Measurements from ENCODE around the gene SPINT3.

DNA sequence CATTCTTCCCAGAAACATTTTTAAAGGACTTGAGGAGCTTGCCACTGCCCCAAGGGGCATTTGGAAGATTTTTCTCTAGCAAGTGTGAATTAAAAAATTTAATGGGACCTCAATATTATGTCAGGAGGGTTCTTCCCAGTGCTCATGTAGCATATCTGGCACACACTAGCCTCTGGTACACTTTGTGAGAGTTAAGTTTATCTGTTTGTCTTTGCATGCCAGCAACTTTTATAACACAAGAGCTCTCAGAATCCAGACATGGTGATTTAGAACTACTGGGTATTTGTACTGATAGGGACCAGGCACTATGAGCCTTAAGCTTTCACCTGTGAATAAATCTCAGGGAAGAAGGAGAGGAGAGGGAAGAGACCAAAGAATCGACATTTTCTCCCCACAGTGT lies 12.9 kb downstream of the SPINT3 start:
- TF ChIP-seq, protein P1, sequence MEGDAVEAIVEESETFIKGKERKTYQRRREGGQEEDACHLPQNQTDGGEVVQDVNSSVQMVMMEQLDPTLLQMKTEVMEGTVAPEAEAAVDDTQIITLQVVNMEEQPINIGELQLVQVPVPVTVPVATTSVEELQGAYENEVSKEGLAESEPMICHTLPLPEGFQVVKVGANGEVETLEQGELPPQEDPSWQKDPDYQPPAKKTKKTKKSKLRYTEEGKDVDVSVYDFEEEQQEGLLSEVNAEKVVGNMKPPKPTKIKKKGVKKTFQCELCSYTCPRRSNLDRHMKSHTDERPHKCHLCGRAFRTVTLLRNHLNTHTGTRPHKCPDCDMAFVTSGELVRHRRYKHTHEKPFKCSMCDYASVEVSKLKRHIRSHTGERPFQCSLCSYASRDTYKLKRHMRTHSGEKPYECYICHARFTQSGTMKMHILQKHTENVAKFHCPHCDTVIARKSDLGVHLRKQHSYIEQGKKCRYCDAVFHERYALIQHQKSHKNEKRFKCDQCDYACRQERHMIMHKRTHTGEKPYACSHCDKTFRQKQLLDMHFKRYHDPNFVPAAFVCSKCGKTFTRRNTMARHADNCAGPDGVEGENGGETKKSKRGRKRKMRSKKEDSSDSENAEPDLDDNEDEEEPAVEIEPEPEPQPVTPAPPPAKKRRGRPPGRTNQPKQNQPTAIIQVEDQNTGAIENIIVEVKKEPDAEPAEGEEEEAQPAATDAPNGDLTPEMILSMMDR (conservative IDR thresholded peaks at IDR 0.05), result no peak
- TF ChIP-seq ZFX (IDR thresholded peaks at IDR 0.05), result no peak
